ENCODE results near the gene RHOD. TPM values are rescaled to one million over a fixed set of nuclear protein-coding genes. Genes with fewer than 3 reads are reported as not detected.
A peak's percentile ranks its signal among the peaks of the same experiment; 100 is the strongest.

Gene RHOD
- total RNA-seq, 1 experiment from 2014 or later, result 0.57 TPM

DNA sequence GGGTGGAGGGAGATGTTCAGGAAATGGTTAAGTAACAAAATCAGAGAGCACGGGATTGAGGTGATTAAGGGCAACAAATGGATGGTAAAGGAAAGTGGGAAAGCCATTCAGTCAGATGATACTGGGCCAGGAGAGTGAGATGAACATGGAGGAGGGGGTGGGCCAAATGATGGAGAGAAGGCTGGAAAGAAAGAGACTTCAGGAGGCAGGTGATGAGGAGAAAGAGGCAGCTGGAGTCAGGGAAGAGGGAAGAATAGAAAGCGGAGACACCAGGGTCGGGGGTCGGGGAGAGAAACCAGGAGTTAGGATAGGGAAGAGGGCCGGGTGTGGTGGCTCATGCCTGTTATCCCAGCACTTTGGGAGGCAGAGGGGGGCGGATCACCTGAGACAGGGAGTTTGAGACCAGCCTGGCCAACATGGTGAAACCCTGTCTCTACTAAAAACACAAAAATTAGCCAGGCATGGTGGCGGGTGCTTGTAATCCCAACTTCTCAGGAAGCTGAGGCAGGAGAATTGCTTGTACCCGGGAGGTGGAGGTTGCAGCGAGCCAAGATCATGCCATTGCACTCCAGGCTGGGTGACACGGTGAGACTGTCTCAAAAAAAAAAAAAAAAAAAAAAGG is 57.7 kb downstream of the RHOD start:
- DNase-seq (ENCODE audit: low read depth), result no peak

DNA sequence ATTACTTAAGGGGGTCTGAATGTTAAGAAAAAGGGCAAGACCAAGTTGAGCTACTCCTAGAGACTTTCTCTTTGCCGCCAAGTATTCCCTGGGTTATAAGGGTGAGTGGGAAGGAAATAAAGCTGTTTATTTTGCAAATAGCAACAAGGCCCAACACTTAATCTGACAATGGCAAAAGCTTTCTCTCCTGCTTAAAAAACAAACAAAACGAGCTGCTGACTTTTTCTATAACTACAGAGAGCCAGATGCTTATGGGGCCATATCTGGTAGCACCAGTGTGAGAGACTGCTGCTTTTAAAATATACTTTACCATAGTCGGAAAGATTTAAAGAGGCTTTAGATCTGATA is 60.1 kb downstream of the RHOD start:
- no peak for DNase-seq (ENCODE audit: low read depth)

DNA sequence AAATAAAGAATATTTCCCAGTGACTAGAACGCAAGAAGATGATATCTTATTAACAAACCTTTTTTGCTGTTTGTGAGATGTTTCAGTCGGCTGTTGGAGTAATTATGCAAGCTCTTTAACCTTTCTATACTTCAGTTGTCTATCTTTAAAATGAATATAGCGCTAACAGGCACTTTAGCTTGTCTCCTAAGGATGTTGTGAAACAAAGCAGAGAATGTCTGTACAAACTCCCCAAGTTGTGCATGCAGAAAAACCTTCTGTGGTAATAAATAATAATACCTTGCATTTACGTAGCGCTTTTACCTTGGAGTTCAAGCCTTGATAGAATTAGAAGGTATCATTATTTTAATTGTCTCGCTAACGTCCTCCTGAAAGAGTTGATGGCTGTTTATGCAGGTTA is 60.5 kb downstream of the RHOD start:
- DNase-seq (ENCODE audit: low read depth), result no peak

DNA sequence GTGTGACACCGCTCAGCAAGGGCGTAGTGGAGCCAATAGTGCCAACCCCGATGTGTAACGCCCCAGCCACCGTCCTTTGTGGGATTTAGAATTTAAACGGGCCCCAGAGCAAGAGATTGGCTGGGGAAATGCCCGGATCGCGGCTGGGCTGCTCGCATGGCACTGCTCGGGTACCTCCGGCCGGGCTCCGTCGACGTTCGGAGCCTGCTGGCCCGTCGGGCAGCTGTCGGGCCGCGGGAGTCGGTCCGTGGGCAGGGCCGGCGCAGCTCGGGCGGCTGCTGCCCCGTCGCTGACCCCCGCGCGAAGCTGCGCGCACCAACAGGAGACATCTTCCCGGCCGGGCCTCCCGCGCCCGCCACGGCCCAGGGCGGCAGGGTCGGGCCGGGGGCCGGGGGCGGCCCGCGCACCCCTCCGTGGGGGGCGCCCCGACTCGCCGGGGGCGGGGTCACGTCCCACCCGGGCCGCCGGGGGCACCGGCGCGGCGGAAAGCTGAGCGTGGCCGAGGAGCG is 61.1 kb downstream of the RHOD start:
- no peak for DNase-seq (ENCODE audit: low read depth)

DNA sequence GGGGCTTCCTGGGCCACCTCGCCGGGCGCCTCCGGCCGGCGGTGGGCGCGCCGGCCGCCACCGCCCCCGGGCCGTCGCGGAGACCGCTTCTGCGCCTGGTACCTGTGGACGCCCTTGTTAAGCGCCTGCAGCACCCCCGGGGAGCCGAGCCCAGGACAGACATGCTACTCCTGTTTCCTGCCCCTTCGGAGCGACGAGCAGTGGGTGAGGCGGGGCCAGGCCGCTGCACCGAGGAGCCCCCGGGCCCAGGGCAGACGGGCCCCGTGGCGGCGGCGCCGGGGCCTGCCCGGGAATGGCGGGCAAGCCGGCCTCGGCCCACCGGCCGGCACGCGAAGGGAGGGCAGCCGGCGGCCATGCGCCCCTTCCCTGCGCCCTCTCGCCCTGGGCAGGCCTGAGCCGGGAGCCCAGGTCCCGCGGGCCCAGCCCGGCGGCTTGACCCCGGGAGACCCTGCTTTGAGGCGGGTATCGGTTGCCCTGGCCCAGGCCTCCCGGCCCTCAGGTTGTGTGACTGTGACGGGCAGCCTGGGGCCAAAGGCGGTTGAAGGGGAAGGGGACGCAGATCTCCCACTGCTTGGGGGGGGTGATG is 61.6 kb downstream of the RHOD start:
- no peak for DNase-seq (ENCODE audit: low read depth)

DNA sequence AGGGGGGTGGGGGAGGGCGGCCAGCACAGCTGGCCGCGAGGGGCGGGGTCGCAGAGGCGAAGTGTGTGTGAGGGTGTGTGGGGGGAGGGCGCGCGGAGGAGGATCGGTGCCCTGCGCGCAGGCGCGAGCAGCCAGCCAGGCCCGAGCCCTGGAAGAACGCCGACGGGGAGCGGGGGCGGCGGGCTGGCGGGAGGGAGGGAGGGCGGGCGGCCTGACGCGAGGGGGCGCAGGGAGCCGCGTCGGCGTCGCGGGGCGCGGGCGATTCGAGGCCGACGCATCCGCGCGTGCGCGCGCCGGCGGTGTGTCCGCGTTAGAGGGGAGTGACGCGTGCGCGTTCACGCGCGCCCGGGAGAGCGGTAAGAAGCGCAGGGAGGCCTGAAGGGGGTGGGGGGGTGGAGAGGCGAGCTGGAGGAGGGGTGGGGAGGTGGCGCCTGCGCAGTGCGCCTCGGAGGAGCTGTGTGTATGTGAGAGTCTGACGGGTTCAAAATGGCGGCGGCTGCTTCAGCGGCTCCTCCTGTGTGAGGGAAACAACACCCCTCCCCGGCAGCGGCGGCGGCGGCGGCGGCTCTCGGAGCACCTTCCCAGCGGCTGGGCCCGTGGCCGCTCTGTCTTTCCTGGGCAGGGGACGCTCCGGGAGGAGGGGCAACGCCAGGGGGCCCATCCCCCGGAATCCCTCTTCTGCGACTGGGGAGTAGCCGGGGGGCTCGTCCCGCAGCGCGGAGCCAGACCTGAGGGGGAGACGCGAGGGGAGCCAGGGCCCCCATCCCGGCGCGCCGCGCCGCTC is 62.3 kb downstream of the RHOD start, which contains the start of gene KDM2A:
Gene KDM2A, plus strand, starts transcription at position 463 of the 784 bp plus-strand sequence. CDS start 2,054 bp downstream, outside the sequence.
- peak; percentile 98 for DNase-seq (ENCODE audit: low read depth)

DNA sequence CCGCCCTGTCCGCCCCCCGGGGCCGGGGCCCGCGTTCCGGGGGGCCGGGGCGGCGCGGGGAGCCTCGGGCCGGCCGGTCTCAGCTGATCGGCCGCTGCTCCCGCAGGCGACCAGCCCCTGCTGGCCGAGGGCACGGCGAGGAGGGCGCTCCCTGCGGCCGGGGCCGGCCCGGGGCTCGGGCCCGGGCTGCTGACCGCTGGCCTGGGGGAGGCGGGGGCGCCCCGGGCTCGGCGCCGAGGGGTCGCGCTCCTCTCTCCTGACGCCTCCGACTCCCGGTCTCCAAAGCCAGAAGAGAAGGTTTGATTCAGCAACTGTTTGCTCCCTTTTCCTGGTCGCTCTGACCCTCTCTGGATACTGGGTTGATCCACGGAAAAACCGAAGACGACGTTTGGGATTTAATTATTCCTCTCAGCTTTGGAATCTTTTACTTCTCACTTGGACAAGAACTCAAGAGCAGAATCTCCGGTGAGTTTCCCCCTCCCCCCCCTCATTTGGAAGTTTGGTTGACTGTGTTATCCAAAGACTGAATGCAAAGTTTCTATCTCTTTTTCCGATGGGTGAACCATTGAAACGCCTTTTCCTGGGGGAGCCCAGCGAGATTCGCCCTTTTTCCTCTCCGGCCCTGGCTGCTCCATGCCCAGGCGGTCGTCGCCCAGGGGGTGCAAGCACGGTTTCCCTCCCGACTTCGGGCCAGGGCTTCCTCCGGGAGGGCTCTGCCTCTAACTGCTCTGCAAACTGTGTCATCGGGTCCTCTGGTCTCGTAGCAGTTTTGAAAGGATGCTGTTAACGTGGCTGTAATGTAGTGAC is 63.1 kb downstream of the RHOD start:
- DNase-seq (ENCODE audit: low read depth), result peak; percentile 16

DNA sequence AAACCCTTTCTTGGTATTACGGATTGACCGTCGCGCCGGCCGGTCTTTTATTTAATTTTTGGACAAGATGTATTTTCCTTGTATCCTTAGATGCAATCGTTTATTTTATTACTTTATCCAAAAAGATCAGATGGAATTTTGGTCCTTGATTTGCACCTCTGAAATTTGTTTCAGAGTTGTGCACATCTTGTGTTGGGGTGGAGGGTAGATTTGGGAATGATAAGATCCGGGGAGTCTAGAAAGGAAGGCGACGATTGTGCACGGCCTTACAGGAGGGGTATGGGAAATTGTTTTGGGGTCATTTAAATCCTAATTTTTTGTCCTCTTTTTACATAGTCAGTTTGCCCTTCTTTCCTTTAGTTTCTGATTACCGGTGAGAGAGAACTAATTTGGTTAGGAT is 63.8 kb downstream of the RHOD start:
- DNase-seq (ENCODE audit: low read depth), result no peak

DNA sequence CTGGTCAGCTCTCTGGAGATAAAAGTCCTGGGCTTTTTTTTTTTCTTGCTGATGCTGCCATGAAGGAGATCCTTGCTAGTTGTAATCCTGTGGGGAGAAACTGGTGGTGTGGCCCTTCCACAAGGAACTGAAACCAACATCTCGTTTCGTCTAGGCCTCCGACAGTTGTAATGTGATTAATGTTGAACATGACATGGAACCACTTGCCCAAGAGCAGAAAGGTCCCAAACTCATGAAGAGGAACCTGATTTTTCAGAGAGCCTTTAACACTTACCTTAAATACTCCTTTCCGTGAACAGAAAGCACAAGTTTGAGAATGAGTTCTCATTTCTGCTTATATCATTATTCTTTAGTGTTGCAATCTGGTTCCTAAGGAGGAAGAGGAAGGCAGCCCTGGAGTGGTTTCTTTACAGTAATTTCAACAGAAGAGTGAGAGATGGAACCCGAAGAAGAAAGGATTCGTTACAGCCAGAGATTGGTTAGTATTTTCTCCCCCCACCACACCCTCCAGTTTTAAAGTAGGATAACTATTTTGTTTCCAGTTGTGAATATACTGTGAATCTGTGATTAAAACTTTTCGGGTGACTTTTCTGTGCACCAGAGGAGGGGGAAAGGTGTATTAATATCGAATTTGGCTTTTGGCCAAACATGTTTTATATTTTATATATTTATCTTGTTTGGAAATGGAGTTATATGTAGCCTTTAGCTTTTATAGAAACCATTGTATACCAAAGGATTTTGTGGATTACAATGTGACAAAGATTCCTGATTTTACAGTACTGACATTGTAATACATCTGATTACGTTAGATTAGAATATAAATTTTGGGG is 64.4 kb downstream of the RHOD start:
- DNase-seq (ENCODE audit: low read depth), result peak; percentile 42

Other genes with a start within 250 kb of the RHOD start
- 15.6 and 19.5 TPM in 2 replicates for gene RCE1, start 213.4 kb upstream of the RHOD start, total RNA-seq (2014; rRNA removed)
- 14.1 and 16.9 TPM in 2 replicates for gene LRFN4, start 199.8 kb upstream of the RHOD start, total RNA-seq (2014; rRNA removed)
- gene PC, start 98.5 kb upstream of the RHOD start, total RNA-seq (2014; rRNA removed), result 6.2 and 6.3 TPM in 2 replicates
- not detected in 2 replicates for gene C11orf86, start 81.5 kb upstream of the RHOD start, total RNA-seq (2014; rRNA removed)
- not detected in 2 replicates for gene SYT12, start 33.7 kb upstream of the RHOD start, total RNA-seq (2014; rRNA removed)
- 24.1 and 26.3 TPM in 2 replicates for gene KDM2A, start 62.4 kb downstream of the RHOD start, total RNA-seq (2014; rRNA removed)
- gene GRK2, start 209.6 kb downstream of the RHOD start, total RNA-seq (2014; rRNA removed), result 62.6 and 69.3 TPM in 2 replicates
- gene ANKRD13D, start 232.5 kb downstream of the RHOD start, total RNA-seq (2014; rRNA removed), result 31.3 and 42.1 TPM in 2 replicates
- 10.8 and 19.0 TPM in 2 replicates for gene SSH3, start 246.7 kb downstream of the RHOD start, total RNA-seq (2014; rRNA removed)

Data from LHCN-M2 (cell line).